ENCODE results near the gene FGF14.

- TF ChIP-seq ZNF571 (tag by site-specific recombination; IDR thresholded peaks at IDR 0.05) (no peak), CTCF (tag by site-specific recombination; IDR thresholded peaks at IDR 0.05) (no peak), ZNF274 (IDR thresholded peaks at IDR 0.05; ENCODE audit: low read length) (no peak), ZNF274 (tag by site-specific recombination; IDR thresholded peaks at IDR 0.05; ENCODE audit: borderline replicate concordance) (no peak), GLIS1 (tag by site-specific recombination; IDR thresholded peaks at IDR 0.05) (no peak)
Measured at GRCh38 chr13:101915331-101915730, 486.5 kb downstream of the FGF14 start.
